ENCODE data around the gene DHRS1.

DHRS1 gene

DNA sequence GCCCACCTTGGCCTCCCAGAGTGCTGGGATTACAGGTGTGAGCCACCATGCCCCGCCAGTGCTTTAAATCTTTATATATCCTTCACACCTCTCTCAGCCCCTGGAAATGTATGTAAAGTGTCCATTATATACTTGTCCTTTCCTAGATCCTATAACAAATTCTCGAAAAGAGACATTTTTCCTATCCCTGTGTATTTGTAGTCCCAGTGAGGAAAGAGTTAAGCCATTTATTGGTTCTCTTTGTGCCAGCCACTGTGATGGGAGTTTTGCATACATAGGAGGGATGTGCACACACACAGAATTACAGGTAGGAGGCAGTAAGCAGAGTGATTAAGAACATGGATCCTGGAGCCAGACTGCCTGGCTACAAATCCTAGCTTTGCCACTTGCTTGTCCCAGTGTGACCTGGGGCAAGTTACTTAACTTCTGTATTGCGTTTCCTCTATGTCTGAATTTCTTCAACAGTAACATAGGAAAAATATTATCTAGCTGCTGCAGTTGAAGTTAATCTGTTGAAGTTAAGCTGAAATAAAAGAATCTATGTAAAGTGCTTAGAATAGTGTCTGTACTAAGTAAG is 26.1 kb downstream of the DHRS1 start:
- Histone ChIP-seq H2BK120ac (ENCODE audit: low read depth, low read length) (no peak overlapping the region), H2BK5ac (ENCODE audit: low read length) (no peak overlapping the region), H3K4me1 (ENCODE audit: control insufficient read depth, low read depth, low read length) (no peaks in the 10 kb centered on the region), H2BK15ac (replicated peaks; ENCODE audit: low read depth) (no peak overlapping the region), H3K27me3 (ENCODE audit: insufficient read depth, low read length, poor library complexity) (no peaks in the 10 kb centered on the region), H3K36me3 (ENCODE audit: control insufficient read depth, insufficient read depth, low read length) (no peaks in the 10 kb centered on the region), H3K9ac (ENCODE audit: low read length) (no peak overlapping the region), H3K23ac (ENCODE audit: low read length) (no peak overlapping the region), H3K79me2 (ENCODE audit: control insufficient read depth, insufficient read depth, low read length) (no peaks in the 10 kb centered on the region), H3K56ac (ENCODE audit: low read length) (no peak overlapping the region), H3K4me2 (ENCODE audit: low read length) (no peak overlapping the region), H2AK5ac (ENCODE audit: low read length) (no peak overlapping the region), H3K4me3 (ENCODE audit: low read length) (no peak overlapping the region), H3K4ac (ENCODE audit: low read depth, low read length) (no peak overlapping the region), H4K8ac (ENCODE audit: low read depth, low read length) (no peak overlapping the region), H3K18ac (ENCODE audit: low read length) (no peak overlapping the region), H4K5ac (ENCODE audit: low read length) (no peak overlapping the region), H3K79me1 (ENCODE audit: low read length) (no peaks in the 10 kb centered on the region), H3K27ac (ENCODE audit: low read depth, low read length) (no peak overlapping the region)
- WGBS (ENCODE audit: extremely low coverage, insufficient coverage, low lambda C conversion rate) = no CpG with 5 or more reads among the region's 3 CpGs
- peak; percentile 29 for DNase-seq

DNA sequence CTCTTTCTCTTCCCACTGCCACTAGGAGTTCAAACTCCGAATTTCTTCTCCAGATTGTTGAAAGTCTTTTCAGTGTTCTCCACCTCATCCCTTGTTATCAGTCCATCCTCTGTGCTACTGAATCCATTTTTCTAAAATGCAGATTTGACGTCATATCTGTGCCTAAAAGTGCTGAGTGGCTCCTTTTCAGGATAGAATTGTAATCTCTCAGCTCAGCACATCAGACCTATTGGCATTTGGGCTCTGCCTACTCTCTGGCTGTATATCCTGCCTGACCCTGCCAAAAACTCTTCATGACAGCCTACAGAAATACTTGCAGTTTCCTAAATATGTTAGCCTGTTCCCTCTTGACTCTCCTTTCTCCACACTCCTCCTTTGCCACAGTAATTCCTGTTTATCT is 27.1 kb downstream of the DHRS1 start:
- Histone ChIP-seq H2BK120ac (ENCODE audit: low read depth, low read length) (no peak overlapping the region), H3K4me1 (ENCODE audit: control insufficient read depth, low read depth, low read length) (no peaks in the 10 kb centered on the region), H3K79me2 (ENCODE audit: control insufficient read depth, insufficient read depth, low read length) (no peaks in the 10 kb centered on the region), H2BK5ac (ENCODE audit: low read length) (no peak overlapping the region), H3K27ac (ENCODE audit: low read depth, low read length) (no peak overlapping the region), H3K23ac (ENCODE audit: low read length) (no peak overlapping the region), H3K27me3 (ENCODE audit: insufficient read depth, low read length, poor library complexity) (no peaks in the 10 kb centered on the region), H4K8ac (ENCODE audit: low read depth, low read length) (no peak overlapping the region), H4K5ac (ENCODE audit: low read length) (no peak overlapping the region), H3K79me1 (ENCODE audit: low read length) (no peaks in the 10 kb centered on the region), H2BK15ac (replicated peaks; ENCODE audit: low read depth) (no peak overlapping the region), H3K36me3 (ENCODE audit: control insufficient read depth, insufficient read depth, low read length) (no peaks in the 10 kb centered on the region), H3K4me2 (ENCODE audit: low read length) (no peak overlapping the region), H3K4me3 (ENCODE audit: low read length) (no peak overlapping the region), H3K18ac (ENCODE audit: low read length) (no peak overlapping the region), H3K4ac (ENCODE audit: low read depth, low read length) (no peak overlapping the region), H3K56ac (ENCODE audit: low read length) (no peak overlapping the region), H3K9ac (ENCODE audit: low read length) (no peak overlapping the region), H2AK5ac (ENCODE audit: low read length) (no peak overlapping the region)
- no CpG with 5 or more reads among the region's 2 CpGs for WGBS (ENCODE audit: extremely low coverage, insufficient coverage, low lambda C conversion rate)
- DNase-seq = no peak

DNA sequence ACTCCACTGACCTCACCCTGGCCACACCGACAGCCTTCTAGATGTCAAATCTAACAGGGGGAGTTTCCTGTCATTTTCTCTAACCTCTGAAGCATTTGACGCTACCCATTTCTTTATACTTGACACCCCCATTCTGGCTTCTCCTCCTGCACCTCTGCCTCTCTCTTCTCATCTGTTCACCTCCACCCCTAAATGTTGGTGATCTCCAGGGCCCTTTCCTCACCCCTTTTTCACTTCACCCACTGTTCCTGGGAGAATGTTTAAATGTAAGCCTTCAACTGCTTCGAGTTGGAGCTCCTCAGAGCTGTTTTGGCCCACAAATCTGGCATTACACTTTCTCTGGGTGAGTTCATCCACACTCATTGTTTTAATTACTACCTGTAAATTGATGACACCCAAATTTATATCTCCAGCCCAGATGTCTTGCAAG is 27.7 kb downstream of the DHRS1 start:
- H2BK5ac ChIP-seq (ENCODE audit: low read length) = no peak overlapping the region
- peak overlapping the region; percentile 98 for H3K4me2 ChIP-seq (ENCODE audit: low read length)
- no peaks in the 10 kb centered on the region for H3K79me1 ChIP-seq (ENCODE audit: low read length)
- H3K79me2 ChIP-seq (ENCODE audit: control insufficient read depth, insufficient read depth, low read length) = no peaks in the 10 kb centered on the region
- peak overlapping the region; percentile 60 for H3K4me3 ChIP-seq (ENCODE audit: low read length)
- no peak overlapping the region for H2AK5ac ChIP-seq (ENCODE audit: low read length)
- H3K9ac ChIP-seq (ENCODE audit: low read length) = peak overlapping the region; percentile 63
- H3K23ac ChIP-seq (ENCODE audit: low read length) = no peak overlapping the region
- DNase-seq = no peak
- no peak overlapping the region for H3K18ac ChIP-seq (ENCODE audit: low read length)
- H4K5ac ChIP-seq (ENCODE audit: low read length) = no peak overlapping the region
- no peak overlapping the region for H3K27ac ChIP-seq (ENCODE audit: low read depth, low read length)
- peak overlapping the region; percentile 93 for H3K56ac ChIP-seq (ENCODE audit: low read length)
- H4K8ac ChIP-seq (ENCODE audit: low read depth, low read length) = no peak overlapping the region
- no peak overlapping the region for H2BK120ac ChIP-seq (ENCODE audit: low read depth, low read length)
- no peak overlapping the region for H2BK15ac ChIP-seq (replicated peaks; ENCODE audit: low read depth)
- no peaks in the 10 kb centered on the region for H3K36me3 ChIP-seq (ENCODE audit: control insufficient read depth, insufficient read depth, low read length)
- H3K27me3 ChIP-seq (ENCODE audit: insufficient read depth, low read length, poor library complexity) = no peaks in the 10 kb centered on the region
- H3K4ac ChIP-seq (ENCODE audit: low read depth, low read length) = no peak overlapping the region
- H3K4me1 ChIP-seq (ENCODE audit: control insufficient read depth, low read depth, low read length) = no peaks in the 10 kb centered on the region
- WGBS (ENCODE audit: extremely low coverage, insufficient coverage, low lambda C conversion rate) = no CpG with 5 or more reads among the region's 3 CpGs

DNA sequence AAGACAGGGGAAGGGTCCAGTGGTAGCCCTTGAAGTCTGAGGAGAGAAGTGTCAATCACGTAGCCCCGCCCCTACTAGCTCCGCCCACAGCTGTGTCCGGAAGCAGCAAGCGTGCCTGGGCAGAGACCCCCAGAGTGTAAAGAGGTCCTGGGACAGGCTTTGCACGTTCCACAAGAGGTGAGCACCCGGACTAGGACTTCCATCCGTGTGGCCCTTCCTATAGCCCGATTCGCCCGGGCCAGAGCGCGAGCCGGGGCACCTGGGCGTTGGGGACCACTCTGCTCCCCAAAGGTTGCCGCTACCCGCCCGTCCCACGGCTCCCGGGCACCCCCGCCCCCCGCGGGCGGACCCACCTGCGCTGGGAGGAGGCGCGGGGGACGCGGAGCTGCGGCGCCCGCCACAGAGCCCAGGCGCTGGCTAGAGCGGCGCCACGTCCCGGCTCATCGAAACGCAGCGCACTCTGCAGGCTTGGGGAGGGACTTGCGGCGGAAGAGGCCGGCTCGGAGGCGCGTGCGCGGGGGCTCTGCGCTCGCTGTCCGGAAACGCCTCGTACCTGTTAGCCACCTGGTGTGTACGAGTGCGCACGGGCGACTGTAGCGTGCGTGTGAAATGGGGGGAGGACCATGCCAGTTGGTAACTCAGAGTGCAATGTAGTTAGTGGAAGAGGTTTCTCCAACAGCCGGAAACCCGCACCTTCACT is 28.3 kb downstream of the DHRS1 start, which contains the start of gene RABGGTA:
Gene RABGGTA (minus strand): TSS at position 464 of the 700 bp plus-strand sequence. CDS start 482 bp downstream, outside the sequence.
- no CpG with 5 or more reads among the region's 61 CpGs for WGBS (ENCODE audit: extremely low coverage, insufficient coverage, low lambda C conversion rate)
- Histone ChIP-seq H3K23ac (ENCODE audit: low read length) (no peak within 1 kb of the TSS), H4K5ac (ENCODE audit: low read length) (no peak within 1 kb of the TSS), H3K4me3 (ENCODE audit: low read length) (peak within 1 kb of the TSS; percentile 71), H2BK15ac (replicated peaks; ENCODE audit: low read depth) (no peak within 1 kb of the TSS), H3K79me2 (ENCODE audit: control insufficient read depth, insufficient read depth, low read length) (no peaks in the 10 kb centered on the region), H2BK120ac (ENCODE audit: low read depth, low read length) (peak within 1 kb of the TSS; percentile 32), H4K8ac (ENCODE audit: low read depth, low read length) (peak within 1 kb of the TSS; percentile 91), H3K27ac (ENCODE audit: low read depth, low read length) (peak within 1 kb of the TSS; percentile 88), H2AK5ac (ENCODE audit: low read length) (no peak within 1 kb of the TSS), H3K4me2 (ENCODE audit: low read length) (peak within 1 kb of the TSS; percentile 98), H3K27me3 (ENCODE audit: insufficient read depth, low read length, poor library complexity) (no peaks in the 10 kb centered on the region), H3K79me1 (ENCODE audit: low read length) (no peaks in the 10 kb centered on the region), H3K56ac (ENCODE audit: low read length) (peak within 1 kb of the TSS; percentile 99), H3K9ac (ENCODE audit: low read length) (peak within 1 kb of the TSS; percentile 97), H3K4me1 (ENCODE audit: control insufficient read depth, low read depth, low read length) (no peaks in the 10 kb centered on the region), H2BK5ac (ENCODE audit: low read length) (peak within 1 kb of the TSS; percentile 93), H3K36me3 (ENCODE audit: control insufficient read depth, insufficient read depth, low read length) (no peaks in the 10 kb centered on the region), H3K4ac (ENCODE audit: low read depth, low read length) (peak within 1 kb of the TSS; percentile 95), H3K18ac (ENCODE audit: low read length) (peak within 1 kb of the TSS; percentile 92)
- DNase-seq = peak; percentile 95

DNA sequence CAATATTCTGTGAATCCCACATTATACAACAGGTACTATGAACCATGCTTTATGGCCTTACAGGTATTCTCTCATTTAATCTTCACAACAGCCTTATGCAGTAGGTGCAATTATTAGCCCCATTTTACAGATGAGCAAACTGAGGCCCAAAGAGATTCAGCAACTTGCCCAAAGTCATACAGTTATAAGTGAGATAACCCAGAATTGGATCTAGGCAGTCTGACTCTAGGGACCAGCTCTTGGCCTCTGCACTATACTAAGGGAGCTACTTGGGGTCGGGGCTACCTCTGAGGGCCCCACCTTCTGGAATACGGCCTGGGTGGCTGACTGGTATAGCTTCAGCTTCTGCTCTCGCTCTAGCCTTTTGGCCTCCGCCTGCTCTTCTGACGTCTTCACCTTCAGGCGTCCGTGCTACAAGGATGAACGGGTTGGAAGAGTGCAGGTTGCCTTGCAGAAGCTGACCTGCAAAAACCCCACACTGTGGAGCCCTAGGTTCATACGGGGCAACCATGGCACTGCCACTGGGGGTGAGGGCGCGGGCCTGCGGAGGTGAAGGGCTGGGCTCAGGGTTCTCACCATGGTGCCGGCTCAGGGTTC is 28.9 kb downstream of the DHRS1 start:
- Histone ChIP-seq H3K79me1 (ENCODE audit: low read length) (no peaks in the 10 kb centered on the region), H2AK5ac (ENCODE audit: low read length) (no peak overlapping the region), H2BK15ac (replicated peaks; ENCODE audit: low read depth) (no peak overlapping the region), H3K27me3 (ENCODE audit: insufficient read depth, low read length, poor library complexity) (no peaks in the 10 kb centered on the region), H3K4ac (ENCODE audit: low read depth, low read length) (no peak overlapping the region), H3K4me2 (ENCODE audit: low read length) (peak overlapping the region; percentile 17), H3K56ac (ENCODE audit: low read length) (peak overlapping the region; percentile 99), H2BK5ac (ENCODE audit: low read length) (no peak overlapping the region), H3K27ac (ENCODE audit: low read depth, low read length) (no peak overlapping the region), H3K18ac (ENCODE audit: low read length) (no peak overlapping the region), H3K9ac (ENCODE audit: low read length) (peak overlapping the region; percentile 97), H4K8ac (ENCODE audit: low read depth, low read length) (peak overlapping the region; percentile 29), H2BK120ac (ENCODE audit: low read depth, low read length) (no peak overlapping the region), H3K36me3 (ENCODE audit: control insufficient read depth, insufficient read depth, low read length) (no peaks in the 10 kb centered on the region), H3K23ac (ENCODE audit: low read length) (no peak overlapping the region), H3K79me2 (ENCODE audit: control insufficient read depth, insufficient read depth, low read length) (no peaks in the 10 kb centered on the region), H3K4me3 (ENCODE audit: low read length) (peak overlapping the region; percentile 23), H4K5ac (ENCODE audit: low read length) (no peak overlapping the region), H3K4me1 (ENCODE audit: control insufficient read depth, low read depth, low read length) (no peaks in the 10 kb centered on the region)
- no peak for DNase-seq
- no CpG with 5 or more reads among the region's 13 CpGs for WGBS (ENCODE audit: extremely low coverage, insufficient coverage, low lambda C conversion rate)
